ENCODE data around the gene ADAMTS6. TPM values are rescaled to one million over a fixed set of nuclear protein-coding genes. Genes with fewer than 3 reads are reported as not detected.

Gene ADAMTS6
- polyA plus RNA-seq, 2 of the 4 experiments (the other 2 are of a cell fraction) = 0.22 to 0.66 TPM

DNA sequence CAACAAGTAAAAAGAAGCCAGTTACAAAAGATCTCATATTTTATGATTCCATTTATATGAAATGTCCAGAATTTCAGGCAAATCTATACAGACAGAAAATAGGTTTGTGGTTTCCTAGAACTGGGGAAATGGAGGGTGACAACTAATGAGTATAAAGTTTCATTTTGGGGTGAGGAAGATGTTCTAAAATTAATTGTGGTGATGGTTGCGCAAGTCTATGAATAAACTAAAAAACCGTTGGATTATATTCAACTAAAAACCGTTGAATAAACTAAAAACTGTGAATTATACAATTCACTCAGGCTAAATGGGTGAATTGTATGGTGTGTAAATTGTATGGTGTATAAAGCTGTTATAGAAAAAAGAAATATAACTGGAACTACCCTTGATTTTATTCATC, 47.6 kb downstream of the ADAMTS6 start:
- H3K9me3 ChIP-seq = no peaks in the 10 kb centered on the region
- TF ChIP-seq JUN (IDR thresholded peaks at IDR 0.05) = no peak
- TF ChIP-seq CEBPB (IDR thresholded peaks at IDR 0.05) = peak; percentile 10 to 27; a peak in 2 of 4 replicates
- 60% methylated on average over 3 of the region's 3 CpGs for WGBS (ENCODE audit: missing lambda C conversion rate)
- ChIA-PET CTCF (interaction anchor here (2.1 kb wide), 1 partner anchor 26 kb away, joined by 7 read pairs; no protein-coding TSS in a partner anchor), POLR2A (no interaction called here)
- ATAC-seq (no peak), DNase-seq (ENCODE audit: low read depth in 1 of 2, low spot score in 1 of 2) (no peak), FAIRE-seq (no peak)
- H3K4me3 ChIP-seq = no peak overlapping the region
- no peak overlapping the region for H3K4me2 ChIP-seq
- no peaks in the 10 kb centered on the region for H3K4me1 ChIP-seq
- H3K27ac ChIP-seq = no peak overlapping the region

DNA sequence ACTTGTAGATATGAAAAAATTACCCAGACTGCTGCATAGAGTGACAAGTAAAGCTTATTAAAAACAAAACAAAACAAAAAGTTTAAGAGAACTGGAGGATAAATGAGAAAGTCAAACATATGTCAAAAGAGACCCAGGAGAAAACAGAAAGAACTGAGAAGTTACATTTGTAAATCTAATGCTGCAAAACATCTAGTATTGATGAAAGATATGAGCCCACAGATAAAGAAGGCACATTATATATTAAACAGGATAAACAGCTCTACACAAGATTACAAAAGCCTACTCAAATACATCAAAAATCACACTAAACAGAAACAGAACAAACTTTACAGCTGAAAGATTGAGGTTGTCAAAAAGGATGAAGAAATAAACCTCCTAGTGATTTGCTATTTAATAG, 55.1 kb downstream of the ADAMTS6 start:
- H3K27ac ChIP-seq = no peak overlapping the region
- H3K9me3 ChIP-seq = no peaks in the 10 kb centered on the region
- H3K4me3 ChIP-seq = no peak overlapping the region
- DNase-seq (ENCODE audit: low read depth in 1 of 2, low spot score in 1 of 2) = no peak
- CTCF ChIA-PET = no interaction called here
- POLR2A ChIA-PET = no interaction called here
- no peak for ATAC-seq
- H3K4me2 ChIP-seq = no peak overlapping the region
- FAIRE-seq = no peak
- TF ChIP-seq, protein P1, sequence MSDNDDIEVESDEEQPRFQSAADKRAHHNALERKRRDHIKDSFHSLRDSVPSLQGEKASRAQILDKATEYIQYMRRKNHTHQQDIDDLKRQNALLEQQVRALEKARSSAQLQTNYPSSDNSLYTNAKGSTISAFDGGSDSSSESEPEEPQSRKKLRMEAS (IDR thresholded peaks at IDR 0.05) = no peak
- no peak for TF ChIP-seq USF2 (IDR thresholded peaks at IDR 0.05)
- H3K4me1 ChIP-seq = no peaks in the 10 kb centered on the region

DNA sequence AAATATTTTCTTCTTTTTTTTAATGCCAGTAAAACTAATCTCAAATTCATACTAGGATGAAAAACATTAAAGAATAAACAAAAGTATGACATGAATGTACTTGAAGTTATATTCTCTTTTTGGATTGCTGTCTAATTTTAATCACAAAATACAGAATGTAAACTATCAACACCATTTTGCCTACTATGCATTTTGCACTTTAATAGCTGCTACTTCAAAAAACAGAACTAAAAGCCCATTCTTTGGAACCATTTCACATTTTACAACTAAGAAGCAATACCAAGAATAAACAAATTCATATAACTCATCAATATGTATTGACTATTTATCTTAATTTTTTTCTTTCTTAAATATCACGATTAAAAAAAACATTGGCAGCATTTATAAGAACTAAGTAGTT, 58.1 kb downstream of the ADAMTS6 start:
- no peaks in the 10 kb centered on the region for H3K9me3 ChIP-seq
- no peaks in the 10 kb centered on the region for H3K4me1 ChIP-seq
- FAIRE-seq (peak; percentile 32), ATAC-seq (no peak), DNase-seq (ENCODE audit: low read depth in 1 of 2, low spot score in 1 of 2) (no peak)
- 7% methylated on average over 1 of the region's 1 CpG for WGBS (ENCODE audit: missing lambda C conversion rate)
- ChIA-PET CTCF (no interaction called here), POLR2A (no interaction called here)
- no peak overlapping the region for H3K4me2 ChIP-seq
- H3K27ac ChIP-seq = no peak overlapping the region
- no peak for TF ChIP-seq HMGXB4 (CRISPR knock-in tag; IDR thresholded peaks at IDR 0.05; ENCODE audit: borderline replicate concordance)
- peak; percentile 52 for TF ChIP-seq MAFK (IDR thresholded peaks at IDR 0.05; ENCODE audit: partially characterized antibody)
- no peak for TF ChIP-seq NPAS2 (CRISPR knock-in tag; IDR thresholded peaks at IDR 0.05; ENCODE audit: borderline replicate concordance)
- no peak for TF ChIP-seq HOXA7 (CRISPR knock-in tag; IDR thresholded peaks at IDR 0.05)
- no peak for TF ChIP-seq EHMT2 (IDR thresholded peaks at IDR 0.05; ENCODE audit: low read depth)
- no peak for TF ChIP-seq FOXS1 (CRISPR knock-in tag; IDR thresholded peaks at IDR 0.05)
- TF ChIP-seq CHD4 (IDR thresholded peaks at IDR 0.05; ENCODE audit: borderline replicate concordance) = no peak
- H3K4me3 ChIP-seq = no peak overlapping the region

DNA sequence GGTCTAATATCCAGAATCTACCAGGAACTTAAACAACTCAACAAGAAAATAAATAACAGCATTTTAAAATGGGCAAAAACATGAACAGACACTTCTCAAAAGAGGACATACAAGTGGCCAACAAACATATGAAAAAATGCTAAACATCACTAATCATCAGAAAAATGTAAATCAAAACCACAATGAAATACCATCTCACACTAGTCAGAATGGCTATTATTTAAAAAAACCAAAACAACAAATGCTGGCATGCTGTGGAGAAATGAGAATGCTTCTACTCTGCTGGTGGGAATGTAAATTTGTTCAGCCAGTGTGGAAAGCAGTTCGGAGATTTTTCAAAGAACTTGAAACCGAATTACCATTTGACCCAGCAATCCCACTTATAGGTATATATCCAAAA, 63.1 kb downstream of the ADAMTS6 start:
- ChIA-PET CTCF (no interaction called here), POLR2A (no interaction called here)
- Histone ChIP-seq H3K4me2 (no peak overlapping the region), H3K4me1 (no peaks in the 10 kb centered on the region), H3K4me3 (no peak overlapping the region), H3K27ac (no peak overlapping the region), H3K9me3 (no peaks in the 10 kb centered on the region)
- ATAC-seq (no peak), DNase-seq (ENCODE audit: low read depth in 1 of 2, low spot score in 1 of 2) (no peak), FAIRE-seq (no peak)
- WGBS (ENCODE audit: missing lambda C conversion rate) = 20% methylated on average over 2 of the region's 2 CpGs
- TF ChIP-seq ESRRA (IDR thresholded peaks at IDR 0.05; ENCODE audit: borderline replicate concordance, low read length) (no peak), ATOH8 (CRISPR knock-in tag; IDR thresholded peaks at IDR 0.05; ENCODE audit: low read depth) (no peak), HMGXB4 (CRISPR knock-in tag; IDR thresholded peaks at IDR 0.05; ENCODE audit: borderline replicate concordance) (no peak), MYC (IDR thresholded peaks at IDR 0.05; ENCODE audit: borderline replicate concordance, low read length) (no peak)
